Skeletal muscle satellite cell (primary cell): ENCODE data around the gene CD300LF.

Experiments
- H3K27me3 ChIP-seq: 2 replicates; pipeline ENCODE4 v1.7.0; 2013; ENCODE audit warnings: low read length; ENCODE audit not compliant: control insufficient read depth, insufficient read depth
- H3K36me3 ChIP-seq: 2 replicates; pipeline ENCODE4 v1.7.0; 2013; ENCODE audit warnings: mild to moderate bottlenecking, control low read depth, low read length; ENCODE audit not compliant: insufficient read depth
- H3K4me1 ChIP-seq: 2 replicates; pipeline ENCODE4 v1.7.0; 2013; ENCODE audit warnings: low read length; ENCODE audit not compliant: control insufficient read depth, insufficient read depth
- H3K4me2 ChIP-seq: 2 replicates; pipeline ENCODE4 v1.7.0; 2013; ENCODE audit warnings: mild to moderate bottlenecking, low read length
- H3K4me3 ChIP-seq: 2 replicates; pipeline ENCODE4 v1.7.0; 2013; ENCODE audit warnings: low read length
- H3K9ac ChIP-seq: 2 replicates; pipeline ENCODE4 v1.7.0; 2013; ENCODE audit warnings: mild to moderate bottlenecking, low read depth, low read length, moderate library complexity
- H3K9me3 ChIP-seq: replicated peaks from 2 replicates; pipeline ENCODE4 v1.7.0; 2013; ENCODE audit warnings: mild to moderate bottlenecking, control low read depth, low read length

CD300LF gene

DNA sequence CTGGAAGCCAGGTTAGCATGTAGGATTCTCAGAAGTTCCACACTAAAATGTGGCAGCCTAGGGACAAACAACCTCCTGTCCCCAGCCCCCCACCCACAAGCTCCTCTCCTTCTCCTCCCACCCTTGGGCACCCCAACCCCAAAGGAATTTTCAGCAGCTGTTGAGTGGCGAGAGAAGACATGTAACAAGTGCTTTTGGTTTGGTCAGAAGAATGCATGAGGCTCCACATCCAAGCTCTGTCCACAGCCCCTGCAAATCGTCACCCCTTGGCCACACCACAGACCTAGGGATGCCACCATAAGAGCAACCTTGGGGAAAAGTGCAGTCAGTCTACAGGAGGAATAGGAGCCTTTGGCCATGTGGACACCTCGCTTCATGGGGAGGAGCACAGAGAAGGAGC is 12.4 kb upstream of the CD300LF start:
- Histone ChIP-seq H3K4me1 (no peaks in the 10 kb centered on the region), H3K9ac (no peak overlapping the region), H3K4me2 (no peak overlapping the region), H3K36me3 (no peaks in the 10 kb centered on the region), H3K27me3 (peaks cover 27% of the 10 kb centered on the region), H3K9me3 (peaks cover 5% of the 10 kb centered on the region), H3K4me3 (no peak overlapping the region)

DNA sequence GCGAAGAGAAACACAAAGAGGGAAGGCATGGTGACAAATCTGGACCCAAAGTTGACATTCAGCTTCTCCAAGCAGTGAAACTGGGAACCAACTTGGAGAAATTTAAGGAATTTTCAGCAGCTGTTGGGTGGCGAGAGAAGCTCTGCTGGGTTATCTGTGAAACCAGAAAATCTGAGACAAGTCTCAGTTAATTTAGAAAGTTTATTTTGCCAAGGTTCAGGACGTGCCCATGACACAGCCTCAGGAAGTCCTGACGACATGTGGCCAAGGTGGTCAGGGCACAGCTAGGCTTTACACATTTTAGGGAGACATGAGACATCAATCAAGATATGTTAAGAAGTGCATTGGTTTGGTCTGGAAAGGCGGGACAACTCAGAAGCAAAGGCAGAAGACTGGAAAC is 11.2 kb upstream of the CD300LF start:
- no peaks in the 10 kb centered on the region for H3K36me3 ChIP-seq
- no peaks in the 10 kb centered on the region for H3K4me1 ChIP-seq
- no peak overlapping the region for H3K4me3 ChIP-seq
- peaks cover 2% of the 10 kb centered on the region for H3K9me3 ChIP-seq
- peaks cover 30% of the 10 kb centered on the region for H3K27me3 ChIP-seq
- H3K4me2 ChIP-seq: no peak overlapping the region
- H3K9ac ChIP-seq: no peak overlapping the region

- Histone ChIP-seq H3K4me3 (no peak overlapping the region), H3K4me2 (no peak overlapping the region), H3K36me3 (no peaks in the 10 kb centered on the region), H3K4me1 (no peaks in the 10 kb centered on the region), H3K9ac (no peak overlapping the region), H3K27me3 (peaks cover 30% of the 10 kb centered on the region), H3K9me3 (no peaks in the 10 kb centered on the region)
Measured at GRCh38 chr17:74722782-74723181, 10.1 kb upstream of the CD300LF start.

DNA sequence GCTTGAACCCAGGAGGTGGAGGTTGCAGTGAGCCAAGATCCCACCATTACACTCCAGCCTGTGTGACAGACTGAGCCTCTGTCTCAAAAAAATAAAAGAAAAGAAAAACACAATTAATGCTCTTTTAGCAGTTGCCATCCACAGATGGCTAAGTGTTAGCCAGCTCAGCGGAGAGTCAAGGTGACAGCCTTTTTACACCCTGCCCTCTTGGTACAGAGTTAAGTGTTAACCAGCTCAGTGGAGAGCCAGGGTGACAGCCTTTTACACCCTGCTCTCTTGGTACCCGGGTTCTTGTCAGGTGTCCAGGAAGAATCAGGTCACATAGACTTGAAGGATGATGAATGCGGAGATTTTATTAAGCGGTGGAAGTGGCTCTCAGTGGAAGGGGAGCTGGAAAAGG is 7.8 kb upstream of the CD300LF start:
- Histone ChIP-seq H3K4me2 (no peak overlapping the region), H3K9ac (no peak overlapping the region), H3K9me3 (no peaks in the 10 kb centered on the region), H3K36me3 (no peaks in the 10 kb centered on the region), H3K4me3 (no peak overlapping the region), H3K27me3 (peaks cover 34% of the 10 kb centered on the region), H3K4me1 (no peaks in the 10 kb centered on the region)

DNA sequence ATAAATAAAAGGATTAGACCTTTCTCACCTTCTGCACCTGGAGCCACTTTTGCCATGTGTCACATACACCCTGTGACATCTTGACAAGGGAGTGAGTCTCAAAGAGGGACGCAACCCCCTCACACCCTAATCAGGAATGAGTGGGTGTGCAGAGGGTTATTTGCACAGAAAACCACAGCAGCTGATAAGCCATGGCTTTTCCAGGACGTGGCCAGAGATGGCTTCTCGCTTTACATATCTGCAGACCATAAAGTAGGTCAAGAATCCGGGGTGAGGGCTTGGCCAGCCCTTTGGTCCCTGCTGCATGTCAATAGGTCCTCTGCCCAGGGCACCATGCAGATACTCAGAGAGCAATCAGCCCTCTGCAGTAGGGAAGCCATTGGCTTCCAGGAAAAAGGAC is 2.4 kb upstream of the CD300LF start:
- Histone ChIP-seq H3K36me3 (no peaks in the 10 kb centered on the region), H3K4me2 (no peak overlapping the region), H3K9ac (no peak overlapping the region), H3K27me3 (peaks cover 26% of the 10 kb centered on the region), H3K4me1 (no peaks in the 10 kb centered on the region), H3K4me3 (no peak overlapping the region), H3K9me3 (no peaks in the 10 kb centered on the region)

GRCh38 chr17:74713171-74713755 is 540 bp upstream of the CD300LF start:
- Histone ChIP-seq H3K9ac (no peak overlapping the region), H3K9me3 (no peaks in the 10 kb centered on the region), H3K36me3 (no peaks in the 10 kb centered on the region), H3K27me3 (peaks cover 23% of the 10 kb centered on the region), H3K4me1 (no peaks in the 10 kb centered on the region), H3K4me3 (no peak overlapping the region), H3K4me2 (no peak overlapping the region)

GRCh38 chr17:74712301-74712700 is 422 bp downstream of the CD300LF start:
- Histone ChIP-seq H3K4me1 (no peaks in the 10 kb centered on the region), H3K4me2 (no peak overlapping the region), H3K4me3 (no peak overlapping the region), H3K36me3 (no peaks in the 10 kb centered on the region), H3K9ac (no peak overlapping the region), H3K27me3 (peaks cover 23% of the 10 kb centered on the region), H3K9me3 (no peaks in the 10 kb centered on the region)

GRCh38 chr17:74711058-74711824 is 1.5 kb downstream of the CD300LF start:
- H3K36me3 ChIP-seq: no peaks in the 10 kb centered on the region
- H3K9ac ChIP-seq: no peak overlapping the region
- H3K4me3 ChIP-seq: no peak overlapping the region
- H3K4me1 ChIP-seq: no peaks in the 10 kb centered on the region
- peaks cover 23% of the 10 kb centered on the region for H3K27me3 ChIP-seq
- no peaks in the 10 kb centered on the region for H3K9me3 ChIP-seq
- H3K4me2 ChIP-seq: no peak overlapping the region

- no peaks in the 10 kb centered on the region for H3K36me3 ChIP-seq
Measured at GRCh38 chr17:74704544-74704943, 8.2 kb downstream of the CD300LF start.

GRCh38 chr17:74703311-74703710 is 9.4 kb downstream of the CD300LF start:
- Histone ChIP-seq H3K9ac (no peak overlapping the region), H3K4me1 (no peaks in the 10 kb centered on the region), H3K27me3 (peaks cover 2% of the 10 kb centered on the region), H3K4me3 (no peak overlapping the region), H3K9me3 (no peaks in the 10 kb centered on the region), H3K36me3 (no peaks in the 10 kb centered on the region), H3K4me2 (no peak overlapping the region)

More at GRCh38 chr17:74704544-74704943, 8.2 kb downstream of the CD300LF start:
- H3K27me3 ChIP-seq: peaks cover 2% of the 10 kb centered on the region
- H3K9me3 ChIP-seq: no peaks in the 10 kb centered on the region
- H3K9ac ChIP-seq: no peak overlapping the region
- H3K4me2 ChIP-seq: no peak overlapping the region
- no peak overlapping the region for H3K4me3 ChIP-seq
- H3K4me1 ChIP-seq: no peaks in the 10 kb centered on the region

GRCh38 chr17:74702116-74702871 is 10.4 kb downstream of the CD300LF start:
- H3K4me3 ChIP-seq: no peak overlapping the region
- peaks cover 2% of the 10 kb centered on the region for H3K27me3 ChIP-seq
- no peaks in the 10 kb centered on the region for H3K4me1 ChIP-seq
- no peaks in the 10 kb centered on the region for H3K36me3 ChIP-seq
- H3K9me3 ChIP-seq: no peaks in the 10 kb centered on the region
- no peak overlapping the region for H3K9ac ChIP-seq
- H3K4me2 ChIP-seq: no peak overlapping the region
